Ovary (tissue), 3 donors: ENCODE data around the gene SEC16A.

Source experiments
- EP300 ChIP-seq: sonication (generic); formaldehyde crosslinking; IDR thresholded peaks from one replicate; pipeline ENCODE4 v1.6.1; 2017; ENCODE audit warnings: antibody characterized with exemption
- TF ChIP-seq, protein P1 (sequence below), 3 donors: fragments of 450-650 bp in 2 of 3; fragments of 200-600 bp in 1 of 3; IDR thresholded peaks; one replicate each; pipeline versions ENCODE4 v1.5.1 to v1.8.0; 2016 to 2022; ENCODE audit warnings: antibody characterized with exemption in 3 of 3, mild to moderate bottlenecking in 1 of 3
- donor health status: DM: no; HTN: no; CAD: no.

- TF ChIP-seq, protein P1, sequence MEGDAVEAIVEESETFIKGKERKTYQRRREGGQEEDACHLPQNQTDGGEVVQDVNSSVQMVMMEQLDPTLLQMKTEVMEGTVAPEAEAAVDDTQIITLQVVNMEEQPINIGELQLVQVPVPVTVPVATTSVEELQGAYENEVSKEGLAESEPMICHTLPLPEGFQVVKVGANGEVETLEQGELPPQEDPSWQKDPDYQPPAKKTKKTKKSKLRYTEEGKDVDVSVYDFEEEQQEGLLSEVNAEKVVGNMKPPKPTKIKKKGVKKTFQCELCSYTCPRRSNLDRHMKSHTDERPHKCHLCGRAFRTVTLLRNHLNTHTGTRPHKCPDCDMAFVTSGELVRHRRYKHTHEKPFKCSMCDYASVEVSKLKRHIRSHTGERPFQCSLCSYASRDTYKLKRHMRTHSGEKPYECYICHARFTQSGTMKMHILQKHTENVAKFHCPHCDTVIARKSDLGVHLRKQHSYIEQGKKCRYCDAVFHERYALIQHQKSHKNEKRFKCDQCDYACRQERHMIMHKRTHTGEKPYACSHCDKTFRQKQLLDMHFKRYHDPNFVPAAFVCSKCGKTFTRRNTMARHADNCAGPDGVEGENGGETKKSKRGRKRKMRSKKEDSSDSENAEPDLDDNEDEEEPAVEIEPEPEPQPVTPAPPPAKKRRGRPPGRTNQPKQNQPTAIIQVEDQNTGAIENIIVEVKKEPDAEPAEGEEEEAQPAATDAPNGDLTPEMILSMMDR (IDR thresholded peaks at IDR 0.05): no peak
- no peak for TF ChIP-seq EP300
Observed at GRCh38 chr9:136423432-136424146, 59.3 kb downstream of the SEC16A start.
